Loucy (cell line): ENCODE data around the gene AP3D1.

Source experiments
- H2AFZ ChIP-seq: fragments of 200-600 bp; sonication (generic); 2 replicates; pipeline ENCODE4 v1.6.0; 2016; ENCODE audit warnings: antibody characterized with exemption, mild to moderate bottlenecking, low read length, moderate library complexity
- H3F3A ChIP-seq: fragments of 200-600 bp; 2 replicates; pipeline ENCODE4 v1.6.0; 2016; ENCODE audit warnings: antibody characterized with exemption, low read depth, mild to moderate bottlenecking
- H3K27me3 ChIP-seq: fragments of 200-600 bp; sonication (generic); 2 replicates; pipeline ENCODE4 v1.6.1; 2014; ENCODE audit warnings: low read length, mild to moderate bottlenecking; ENCODE audit not compliant: insufficient read depth, poor library complexity, severe bottlenecking
- H3K36me3 ChIP-seq: fragments of 200-600 bp; sonication (generic); 2 replicates; pipeline ENCODE4 v1.6.1; 2016; ENCODE audit warnings: low read length; ENCODE audit not compliant: insufficient read depth
- H3K4me1 ChIP-seq: fragments of 200-600 bp; sonication (generic); 2 replicates; pipeline ENCODE4 v1.5.1; 2014; ENCODE audit warnings: low read length, mild to moderate bottlenecking; ENCODE audit not compliant: insufficient read depth, poor library complexity, severe bottlenecking
- H3K4me2 ChIP-seq: fragments of 200-600 bp; sonication (generic); 2 replicates; pipeline ENCODE4 v1.6.0; 2014; ENCODE audit warnings: antibody characterized with exemption, low read length, low read depth, mild to moderate bottlenecking; ENCODE audit not compliant: poor library complexity, severe bottlenecking
- H3K4me3 ChIP-seq: fragments of 200-600 bp; sonication (generic); 2 replicates; pipeline ENCODE4 v1.5.1; 2014; ENCODE audit warnings: low read length, mild to moderate bottlenecking, mixed read lengths; ENCODE audit not compliant: poor library complexity, severe bottlenecking
- H3K79me2 ChIP-seq: fragments of 200-600 bp; sonication (generic); 2 replicates; pipeline ENCODE4 v1.6.1; 2014; ENCODE audit warnings: low read length; ENCODE audit not compliant: insufficient read depth
- H3K9ac ChIP-seq: fragments of 200-600 bp; sonication (generic); 2 replicates; pipeline ENCODE4 v1.6.0; 2014; ENCODE audit warnings: mild to moderate bottlenecking, low read depth, low read length, moderate library complexity; ENCODE audit not compliant: poor library complexity, severe bottlenecking
- H3K9me2 ChIP-seq: fragments of 200-600 bp; sonication (generic); replicated peaks from 2 replicates; pipeline ENCODE4 v1.6.1; 2016; ENCODE audit warnings: low read depth, low read length, mixed read lengths
- H3K9me3 ChIP-seq: fragments of 200-600 bp; sonication (generic); 2 replicates; pipeline ENCODE4 v1.6.1; 2014; ENCODE audit warnings: mild to moderate bottlenecking, antibody characterized with exemption, low read length, low read depth; ENCODE audit not compliant: insufficient read depth
- H4K20me1 ChIP-seq: fragments of 200-600 bp; sonication (generic); 2 replicates; pipeline ENCODE4 v1.6.0; 2014; ENCODE audit warnings: antibody characterized with exemption, low read length, mild to moderate bottlenecking; ENCODE audit not compliant: insufficient read depth, poor library complexity, severe bottlenecking
- EZH2phosphoT487 ChIP-seq: fragments of 200-600 bp; IDR thresholded peaks from 2 replicates; pipeline ENCODE4 v1.6.1; 2018; ENCODE audit warnings: antibody characterized with exemption, mild to moderate bottlenecking, moderate library complexity, borderline replicate concordance
- TF ChIP-seq, protein P1 (sequence below): fragments of 200-600 bp; sonication (generic); conservative IDR thresholded peaks from 2 replicates; pipeline ENCODE4 v1.5.1; 2014; ENCODE audit warnings: mild to moderate bottlenecking, antibody characterized with exemption, low read length

AP3D1 gene

DNA sequence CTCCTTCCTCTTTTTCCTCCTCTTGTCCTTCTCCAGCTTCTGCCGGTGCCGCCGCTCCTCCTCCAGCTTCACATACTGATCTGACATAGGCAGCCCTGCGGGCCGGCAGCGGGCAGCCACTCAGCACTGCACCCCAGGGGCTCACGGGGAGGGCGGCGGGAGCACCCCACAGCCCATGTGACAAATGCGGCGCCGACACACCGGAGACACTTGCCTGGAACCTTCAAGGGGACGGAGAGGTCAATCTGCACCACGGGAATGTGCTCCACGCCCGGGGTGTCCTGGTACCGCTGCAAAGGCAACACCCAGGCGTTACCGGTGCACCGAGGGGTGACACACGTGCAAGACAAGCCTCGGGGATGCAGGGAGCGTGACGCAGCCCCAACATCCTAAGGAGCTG lies 36.0 kb downstream of the AP3D1 start:
- TF ChIP-seq, protein P1, sequence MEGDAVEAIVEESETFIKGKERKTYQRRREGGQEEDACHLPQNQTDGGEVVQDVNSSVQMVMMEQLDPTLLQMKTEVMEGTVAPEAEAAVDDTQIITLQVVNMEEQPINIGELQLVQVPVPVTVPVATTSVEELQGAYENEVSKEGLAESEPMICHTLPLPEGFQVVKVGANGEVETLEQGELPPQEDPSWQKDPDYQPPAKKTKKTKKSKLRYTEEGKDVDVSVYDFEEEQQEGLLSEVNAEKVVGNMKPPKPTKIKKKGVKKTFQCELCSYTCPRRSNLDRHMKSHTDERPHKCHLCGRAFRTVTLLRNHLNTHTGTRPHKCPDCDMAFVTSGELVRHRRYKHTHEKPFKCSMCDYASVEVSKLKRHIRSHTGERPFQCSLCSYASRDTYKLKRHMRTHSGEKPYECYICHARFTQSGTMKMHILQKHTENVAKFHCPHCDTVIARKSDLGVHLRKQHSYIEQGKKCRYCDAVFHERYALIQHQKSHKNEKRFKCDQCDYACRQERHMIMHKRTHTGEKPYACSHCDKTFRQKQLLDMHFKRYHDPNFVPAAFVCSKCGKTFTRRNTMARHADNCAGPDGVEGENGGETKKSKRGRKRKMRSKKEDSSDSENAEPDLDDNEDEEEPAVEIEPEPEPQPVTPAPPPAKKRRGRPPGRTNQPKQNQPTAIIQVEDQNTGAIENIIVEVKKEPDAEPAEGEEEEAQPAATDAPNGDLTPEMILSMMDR = no peak
- no peak for TF ChIP-seq EZH2phosphoT487
- Histone ChIP-seq H3F3A (no peaks in the 10 kb centered on the region), H3K9ac (no peak overlapping the region), H3K4me2 (no peak overlapping the region), H3K4me3 (no peak overlapping the region), H4K20me1 (no peaks in the 10 kb centered on the region), H3K9me3 (no peaks in the 10 kb centered on the region), H3K36me3 (peaks cover 90% of the 10 kb centered on the region; the same call in 1 of the 2 replicates), H2AFZ (no peak overlapping the region), H3K9me2 (no peaks in the 10 kb centered on the region), H3K27me3 (no peaks in the 10 kb centered on the region), H3K79me2 (no peaks in the 10 kb centered on the region), H3K4me1 (no peaks in the 10 kb centered on the region)

- Histone ChIP-seq H3K9ac (no peak overlapping the region), H3K4me1 (no peaks in the 10 kb centered on the region), H3K36me3 (peaks cover 90% of the 10 kb centered on the region; the same call in 1 of the 2 replicates), H3F3A (no peaks in the 10 kb centered on the region), H3K79me2 (no peaks in the 10 kb centered on the region), H4K20me1 (no peaks in the 10 kb centered on the region), H3K27me3 (no peaks in the 10 kb centered on the region), H3K4me2 (no peak overlapping the region), H3K4me3 (no peak overlapping the region), H2AFZ (no peak overlapping the region), H3K9me2 (no peaks in the 10 kb centered on the region), H3K9me3 (no peaks in the 10 kb centered on the region)
- no peak for TF ChIP-seq EZH2phosphoT487
- TF ChIP-seq, protein P1 = no peak
Measured at GRCh38 chr19:2114821-2115220, 36.5 kb downstream of the AP3D1 start.

DNA sequence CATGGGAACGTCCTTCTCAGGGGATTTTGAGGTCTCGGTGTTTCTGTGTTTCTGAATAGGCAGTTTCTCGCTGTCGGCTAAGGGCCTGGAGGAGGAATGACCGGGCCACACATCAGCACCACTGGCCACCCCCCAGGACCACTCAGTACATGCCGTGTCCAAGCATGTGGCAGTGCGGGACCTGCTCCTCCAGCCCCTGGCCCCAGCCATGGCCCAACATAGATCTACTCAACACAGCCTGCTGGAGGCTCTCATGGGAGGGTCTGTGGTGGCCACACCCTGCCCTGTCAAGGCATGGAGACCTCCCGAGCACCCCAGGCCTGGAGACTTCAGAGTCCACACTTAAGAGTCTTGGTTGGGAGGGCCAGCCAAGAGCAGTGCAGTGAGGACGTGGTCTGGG lies 37.1 kb downstream of the AP3D1 start:
- Histone ChIP-seq H2AFZ (no peak overlapping the region), H3K4me2 (no peak overlapping the region), H3K27me3 (no peaks in the 10 kb centered on the region), H3K79me2 (no peaks in the 10 kb centered on the region), H3K4me1 (no peaks in the 10 kb centered on the region), H3K9me3 (no peaks in the 10 kb centered on the region), H3K9ac (no peak overlapping the region), H3F3A (no peaks in the 10 kb centered on the region), H3K36me3 (peaks cover 93% of the 10 kb centered on the region; the same call in 1 of the 2 replicates), H4K20me1 (no peaks in the 10 kb centered on the region), H3K9me2 (no peaks in the 10 kb centered on the region), H3K4me3 (no peak overlapping the region)
- TF ChIP-seq, protein P1 = no peak
- TF ChIP-seq EZH2phosphoT487 = no peak
